Measurements from ENCODE around the gene ATP13A4.

The ATP13A4 gene

GRCh38 chr3:193499136-193499770 is 55.4 kb downstream of the ATP13A4 start:
- no peak for DNase-seq (ENCODE audit: low read depth, low spot score)

GRCh38 chr3:193498215-193498614 is 56.5 kb downstream of the ATP13A4 start:
- no peak for DNase-seq (ENCODE audit: low read depth, low spot score)

- no peak for DNase-seq (ENCODE audit: low read depth, low spot score)
Observed at GRCh38 chr3:193496658-193497057, 58.0 kb downstream of the ATP13A4 start.

GRCh38 chr3:193491026-193491425 is 63.7 kb downstream of the ATP13A4 start:
- DNase-seq (ENCODE audit: low read depth, low spot score) = no peak

GRCh38 chr3:193490580-193490979 is 64.1 kb downstream of the ATP13A4 start:
- DNase-seq (ENCODE audit: low read depth, low spot score) = no peak

GRCh38 chr3:193489949-193490348 is 64.7 kb downstream of the ATP13A4 start:
- DNase-seq (ENCODE audit: low read depth, low spot score) = no peak

GRCh38 chr3:193488741-193489140 is 66.0 kb downstream of the ATP13A4 start:
- no peak for DNase-seq (ENCODE audit: low read depth, low spot score)

- no peak for DNase-seq (ENCODE audit: low read depth, low spot score)
Observed at GRCh38 chr3:193483988-193484539, 70.6 kb downstream of the ATP13A4 start.

GRCh38 chr3:193481436-193481835 is 73.3 kb downstream of the ATP13A4 start:
- no peak for DNase-seq (ENCODE audit: low read depth, low spot score)

GRCh38 chr3:193474446-193474845 is 80.2 kb downstream of the ATP13A4 start:
- no peak for DNase-seq (ENCODE audit: low read depth, low spot score)

GRCh38 chr3:193470710-193471109 is 84.0 kb downstream of the ATP13A4 start:
- no peak for DNase-seq (ENCODE audit: low read depth, low spot score)

- DNase-seq (ENCODE audit: low read depth, low spot score) = no peak
Observed at GRCh38 chr3:193465992-193466608, 88.6 kb downstream of the ATP13A4 start.

GRCh38 chr3:193464889-193465288 is 89.8 kb downstream of the ATP13A4 start:
- no peak for DNase-seq (ENCODE audit: low read depth, low spot score)

GRCh38 chr3:193457526-193457925 is 97.2 kb downstream of the ATP13A4 start:
- DNase-seq (ENCODE audit: low read depth, low spot score) = no peak

- no peak for DNase-seq (ENCODE audit: low read depth, low spot score)
Observed at GRCh38 chr3:193452338-193452737, 102.4 kb downstream of the ATP13A4 start.

GRCh38 chr3:193451902-193452301 is 102.8 kb downstream of the ATP13A4 start:
- DNase-seq (ENCODE audit: low read depth, low spot score) = no peak

- no peak for DNase-seq (ENCODE audit: low read depth, low spot score)
Observed at GRCh38 chr3:193446965-193447602, 107.6 kb downstream of the ATP13A4 start.

- DNase-seq (ENCODE audit: low read depth, low spot score) = no peak
Observed at GRCh38 chr3:193439423-193439822, 115.3 kb downstream of the ATP13A4 start.

- no peak for DNase-seq (ENCODE audit: low read depth, low spot score)
Observed at GRCh38 chr3:193418576-193419373, 135.9 kb downstream of the ATP13A4 start.

GRCh38 chr3:193416629-193417028 is 138.1 kb downstream of the ATP13A4 start:
- DNase-seq (ENCODE audit: low read depth, low spot score) = no peak

GRCh38 chr3:193407688-193408087 is 147.0 kb downstream of the ATP13A4 start:
- DNase-seq (ENCODE audit: low read depth, low spot score) = no peak

GRCh38 chr3:193407112-193407511 is 147.6 kb downstream of the ATP13A4 start:
- DNase-seq (ENCODE audit: low read depth, low spot score) = no peak
